Activated CD8-positive, alpha-beta memory T cell treated with anti-CD3 and anti-CD28 coated beads for 1 hour (primary cell): ENCODE data around the gene CORO2B.

ENCODE experiments used
- DNase-seq, 2 donors: peaks; one replicate each; pipeline ENCODE4 v3.0.0-alpha.2; 2020; ENCODE audit warnings: low read depth in 1 of 2; ENCODE audit errors: extremely low read depth in 1 of 2

CORO2B gene

DNA sequence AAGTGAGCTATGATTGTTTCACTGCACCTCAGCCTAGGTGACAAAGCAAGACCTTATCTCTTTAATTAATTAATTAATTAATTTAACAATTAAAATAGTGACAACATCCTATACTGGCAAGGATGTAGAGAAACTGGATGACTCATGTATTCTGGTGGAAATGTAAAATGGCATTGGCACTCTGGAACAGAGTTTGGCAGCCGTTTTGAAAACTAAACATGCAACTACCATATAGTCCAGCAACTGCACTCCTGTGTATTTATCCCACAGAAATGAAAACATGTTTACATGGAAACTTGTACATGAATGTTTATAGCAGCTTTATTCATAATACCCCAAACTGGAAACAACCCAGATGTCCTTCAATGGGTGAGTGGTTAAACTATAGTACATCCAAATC lies 185.3 kb downstream of the CORO2B start:
- DNase-seq, result no peak

- DNase-seq, result no peak
These were observed 187.0 kb downstream of the CORO2B start for GRCh38 chr15:68765602-68766368.

GRCh38 chr15:68767833-68768232 lies 189.0 kb downstream of the CORO2B start:
- DNase-seq, result no peak

- DNase-seq, result no peak
These were observed 189.5 kb downstream of the CORO2B start for GRCh38 chr15:68768321-68768720.

GRCh38 chr15:68769702-68770101 lies 190.9 kb downstream of the CORO2B start:
- no peak for DNase-seq

- DNase-seq, result no peak
These were observed 191.4 kb downstream of the CORO2B start for GRCh38 chr15:68770216-68770615.

- no peak for DNase-seq
These were observed 194.2 kb downstream of the CORO2B start for GRCh38 chr15:68773036-68773435.

DNA sequence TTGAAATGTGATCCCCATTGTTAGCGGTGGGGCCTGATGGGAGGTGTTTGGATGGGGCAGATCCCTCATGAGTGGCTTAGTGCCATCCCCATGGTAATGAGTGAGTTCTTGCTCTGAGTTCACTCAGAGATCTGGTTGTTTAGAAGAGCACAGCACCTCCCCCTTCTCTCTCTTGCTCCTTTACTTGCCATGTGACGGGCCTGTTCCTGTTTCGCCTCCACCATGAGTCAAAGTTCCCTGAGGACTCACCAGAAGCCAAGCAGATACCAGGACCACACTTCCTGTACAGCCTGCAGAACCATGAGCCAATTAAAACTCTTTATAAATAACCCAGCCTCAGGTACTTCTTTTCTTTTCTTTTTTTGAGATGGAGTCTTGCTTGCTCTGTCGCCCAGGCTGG lies 195.3 kb downstream of the CORO2B start:
- DNase-seq, result no peak

DNA sequence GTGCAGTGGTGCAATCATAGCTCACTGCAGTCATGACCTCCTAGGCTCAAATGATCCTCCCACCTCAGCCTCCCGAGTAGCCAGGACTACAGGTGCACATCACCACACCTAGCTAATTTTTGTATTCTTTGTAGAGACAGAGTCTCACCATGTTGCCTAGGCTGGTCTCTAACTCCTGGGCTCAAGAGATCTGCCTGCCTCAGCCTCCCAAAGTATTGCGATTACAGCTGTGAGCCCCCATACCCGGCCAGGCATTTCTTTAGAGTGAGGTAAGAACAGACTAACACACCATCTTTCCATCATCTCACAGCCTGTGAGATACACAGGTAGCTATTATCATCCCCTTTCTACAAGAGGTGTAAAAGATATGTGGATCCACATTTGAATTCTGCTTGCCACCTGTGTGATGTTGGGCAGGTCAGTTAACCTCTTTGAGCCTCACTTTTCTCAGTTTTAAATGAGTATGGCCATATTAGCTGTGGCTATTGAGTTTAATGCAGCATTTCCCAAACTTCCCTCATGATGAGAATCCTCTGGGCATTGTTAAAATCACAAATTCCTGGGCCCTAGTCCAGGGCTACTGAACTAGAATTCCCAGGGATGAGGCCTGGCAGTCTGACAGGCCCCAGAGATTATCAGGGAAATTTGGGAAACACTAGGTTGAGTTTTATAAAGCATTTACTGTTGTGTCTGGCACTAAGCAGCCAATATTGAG lies 195.9 kb downstream of the CORO2B start:
- no peak for DNase-seq

GRCh38 chr15:68775236-68775577 lies 196.4 kb downstream of the CORO2B start:
- DNase-seq, result no peak

GRCh38 chr15:68775671-68776476 lies 197.1 kb downstream of the CORO2B start:
- DNase-seq, result no peak

DNA sequence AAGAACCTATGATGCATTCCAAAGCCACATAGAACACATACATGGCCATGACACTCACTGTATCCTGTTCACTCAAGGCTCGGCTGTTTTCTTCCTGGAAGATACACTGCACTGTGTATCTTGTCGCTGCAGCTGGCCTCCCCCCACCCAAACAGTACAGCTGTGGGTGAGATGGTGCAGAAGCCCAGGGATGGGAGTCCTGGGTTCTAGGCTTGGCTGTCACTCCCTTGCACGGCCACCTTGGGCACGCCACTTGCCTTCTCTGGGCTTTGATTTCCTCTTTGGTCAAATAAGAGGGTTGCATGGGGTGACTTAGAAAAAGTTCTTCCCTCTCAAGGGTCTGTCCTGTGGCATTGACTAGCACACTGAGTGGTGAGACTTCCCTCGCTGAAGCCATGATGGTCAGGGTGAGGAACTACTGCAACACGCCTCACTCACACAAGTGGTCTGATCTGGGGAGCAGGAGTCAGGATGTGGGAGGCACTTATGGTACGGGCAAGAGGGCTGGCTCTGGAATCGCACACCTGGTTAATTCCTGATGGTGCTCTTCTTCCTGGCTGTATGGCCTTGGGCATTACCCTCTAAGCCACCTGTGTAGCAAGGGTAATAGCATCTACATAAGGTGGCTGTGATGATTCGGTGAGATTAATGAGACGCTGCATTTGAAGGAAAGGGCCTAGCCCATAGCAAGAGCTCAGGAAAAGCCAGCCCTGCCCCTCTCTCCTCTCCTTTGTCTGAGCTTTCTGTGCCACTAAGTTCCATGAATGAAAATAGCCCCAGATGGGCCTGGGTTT lies 197.9 kb downstream of the CORO2B start:
- no peak for DNase-seq
